Endothelial cell (in vitro differentiated cells): ENCODE results near the gene SRMS. TPM values are rescaled to one million over a fixed set of nuclear protein-coding genes. Genes with fewer than 3 reads are reported as not detected.

Source experiments
- DNase-seq: peaks from one replicate; pipeline ENCODE4 v3.0.0; 2021; ENCODE audit warnings: low spot score
- H3K27ac Mint-ChIP-seq: one replicate; pipeline ENCODE4 v1.8.0; 2021; ENCODE audit warnings: mixed read lengths, inconsistent platforms; ENCODE audit not compliant: unreplicated experiment
- H3K27me3 Mint-ChIP-seq: one replicate; pipeline ENCODE4 v1.8.0; 2021; ENCODE audit warnings: mild to moderate bottlenecking, moderate library complexity, mixed read lengths, inconsistent platforms; ENCODE audit not compliant: unreplicated experiment
- H3K36me3 Mint-ChIP-seq: one replicate; pipeline ENCODE4 v1.8.0; 2021; ENCODE audit warnings: mild to moderate bottlenecking, low read depth, mixed read lengths, inconsistent platforms; ENCODE audit not compliant: unreplicated experiment
- H3K4me1 Mint-ChIP-seq: one replicate; pipeline ENCODE4 v1.8.0; 2021; ENCODE audit warnings: mild to moderate bottlenecking, mixed read lengths, inconsistent platforms; ENCODE audit not compliant: unreplicated experiment
- H3K4me3 Mint-ChIP-seq: one replicate; pipeline ENCODE4 v1.8.0; 2021; ENCODE audit warnings: mild to moderate bottlenecking, mixed read lengths, inconsistent platforms; ENCODE audit not compliant: unreplicated experiment
- H3K9me3 Mint-ChIP-seq: one replicate; pipeline ENCODE4 v1.8.0; 2021; ENCODE audit warnings: mixed read lengths, inconsistent platforms; ENCODE audit not compliant: unreplicated experiment
- CTCF ChIP-seq: fragments of 200-600 bp; sonication (generic); IDR thresholded peaks from one replicate; pipeline ENCODE4 v1.5.0; 2021; ENCODE audit warnings: antibody characterized with exemption; ENCODE audit not compliant: unreplicated experiment
- total RNA-seq: library from RNA; stranded (reverse); fragmentation: NEBNext Ultra II Directional; extraction: Animal tissue kit (Norgen Biotek cat#: 25700); gene quantifications from one replicate; pipeline ENCODE4 v1.2.1, GENCODE V29; 2021; ENCODE audit not compliant: unreplicated experiment

The SRMS gene
- total RNA-seq, 1 donor from 2014 or later: not detected

GRCh38 chr20:63586797-63587196 lies 39.2 kb upstream of the SRMS start:
- H3K4me1 Mint-ChIP-seq: peaks cover 2% of the 10 kb centered on the region
- H3K36me3 Mint-ChIP-seq: peaks cover 6% of the 10 kb centered on the region
- H3K27me3 Mint-ChIP-seq: peaks cover 7% of the 10 kb centered on the region
- no peak overlapping the region for H3K27ac Mint-ChIP-seq
- no peak for TF ChIP-seq CTCF
- H3K4me3 Mint-ChIP-seq: no peak overlapping the region
- no peaks in the 10 kb centered on the region for H3K9me3 Mint-ChIP-seq
- DNase-seq: no peak

- no peak overlapping the region for H3K27ac Mint-ChIP-seq
- H3K36me3 Mint-ChIP-seq: peaks cover 2% of the 10 kb centered on the region
- H3K9me3 Mint-ChIP-seq: no peaks in the 10 kb centered on the region
- peaks cover 5% of the 10 kb centered on the region for H3K27me3 Mint-ChIP-seq
- peaks cover 2% of the 10 kb centered on the region for H3K4me1 Mint-ChIP-seq
- DNase-seq: no peak
- no peak for TF ChIP-seq CTCF
- H3K4me3 Mint-ChIP-seq: no peak overlapping the region
Observed at GRCh38 chr20:63585616-63586565, 38.3 kb upstream of the SRMS start.

GRCh38 chr20:63582382-63583063 lies 35.0 kb upstream of the SRMS start:
- Mint-ChIP-seq H3K27ac (no peak overlapping the region), H3K36me3 (no peaks in the 10 kb centered on the region), H3K4me3 (no peak overlapping the region), H3K27me3 (peaks cover 5% of the 10 kb centered on the region), H3K4me1 (no peaks in the 10 kb centered on the region), H3K9me3 (no peaks in the 10 kb centered on the region)
- no peak for TF ChIP-seq CTCF
- no peak for DNase-seq

GRCh38 chr20:63580796-63581461 lies 33.4 kb upstream of the SRMS start:
- H3K27ac Mint-ChIP-seq: no peak overlapping the region
- no peaks in the 10 kb centered on the region for H3K4me1 Mint-ChIP-seq
- H3K27me3 Mint-ChIP-seq: peaks cover 2% of the 10 kb centered on the region
- no peak overlapping the region for H3K4me3 Mint-ChIP-seq
- H3K9me3 Mint-ChIP-seq: no peaks in the 10 kb centered on the region
- no peaks in the 10 kb centered on the region for H3K36me3 Mint-ChIP-seq
- DNase-seq: peak; percentile 33
- TF ChIP-seq CTCF: no peak
